Left renal cortex interstitium (tissue), 4 donors: ENCODE results near the gene COL18A1. TPM values are rescaled to one million over a fixed set of nuclear protein-coding genes. Genes with fewer than 3 reads are reported as not detected.
"Not testable (repeated sequence)": the region's sequence is repeated elsewhere in the genome, so short reads cannot be mapped to it uniquely, and the experiment has no call there.

ENCODE experiments used
- DNase-seq, 4 donors: peaks; one replicate each; pipeline ENCODE4 v3.0.0-alpha.2; 2013; ENCODE audit warnings: low read depth in 4 of 4, low spot score in 2 of 4, missing footprints in 1 of 4
- polyA plus RNA-seq, 4 donors: library from polyadenylated mRNA; unstranded; fragments of 120-200 nt; gene quantifications; one replicate each; pipeline ENCODE4 v1.2.1, GENCODE V29; 2013; ENCODE audit not compliant: insufficient read length in 4 of 4

The COL18A1 gene
- polyA plus RNA-seq, 4 donors: 103 to 225 (median 190) TPM

- no peak for DNase-seq
Observed at GRCh38 chr21:45423968-45424853, 19.2 kb downstream of the COL18A1 start.

- no peak for DNase-seq
Observed at GRCh38 chr21:45424854-45425795, 20.2 kb downstream of the COL18A1 start.

- no peak for DNase-seq
Observed at GRCh38 chr21:45427331-45428271, 22.6 kb downstream of the COL18A1 start.

DNA sequence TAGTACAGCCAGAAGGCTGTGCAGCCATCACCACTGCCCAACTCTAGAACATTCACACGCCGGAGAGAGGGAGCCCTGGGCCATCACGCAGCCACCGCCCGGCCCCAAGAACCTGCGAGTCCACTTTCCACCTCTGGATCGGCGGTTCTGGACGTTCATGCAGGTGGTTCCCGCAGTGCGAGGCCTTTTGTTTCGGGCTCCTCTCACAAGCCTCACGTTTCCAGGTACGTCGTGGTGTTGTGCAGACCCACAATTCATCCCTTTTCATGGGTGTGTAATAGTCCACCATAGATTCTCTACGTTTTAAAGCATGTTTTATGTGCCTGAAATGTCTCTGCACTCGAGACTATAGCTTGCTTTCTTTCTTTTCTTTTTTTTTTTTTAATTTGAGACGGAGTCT is 23.6 kb downstream of the COL18A1 start:
- no peak for DNase-seq

DNA sequence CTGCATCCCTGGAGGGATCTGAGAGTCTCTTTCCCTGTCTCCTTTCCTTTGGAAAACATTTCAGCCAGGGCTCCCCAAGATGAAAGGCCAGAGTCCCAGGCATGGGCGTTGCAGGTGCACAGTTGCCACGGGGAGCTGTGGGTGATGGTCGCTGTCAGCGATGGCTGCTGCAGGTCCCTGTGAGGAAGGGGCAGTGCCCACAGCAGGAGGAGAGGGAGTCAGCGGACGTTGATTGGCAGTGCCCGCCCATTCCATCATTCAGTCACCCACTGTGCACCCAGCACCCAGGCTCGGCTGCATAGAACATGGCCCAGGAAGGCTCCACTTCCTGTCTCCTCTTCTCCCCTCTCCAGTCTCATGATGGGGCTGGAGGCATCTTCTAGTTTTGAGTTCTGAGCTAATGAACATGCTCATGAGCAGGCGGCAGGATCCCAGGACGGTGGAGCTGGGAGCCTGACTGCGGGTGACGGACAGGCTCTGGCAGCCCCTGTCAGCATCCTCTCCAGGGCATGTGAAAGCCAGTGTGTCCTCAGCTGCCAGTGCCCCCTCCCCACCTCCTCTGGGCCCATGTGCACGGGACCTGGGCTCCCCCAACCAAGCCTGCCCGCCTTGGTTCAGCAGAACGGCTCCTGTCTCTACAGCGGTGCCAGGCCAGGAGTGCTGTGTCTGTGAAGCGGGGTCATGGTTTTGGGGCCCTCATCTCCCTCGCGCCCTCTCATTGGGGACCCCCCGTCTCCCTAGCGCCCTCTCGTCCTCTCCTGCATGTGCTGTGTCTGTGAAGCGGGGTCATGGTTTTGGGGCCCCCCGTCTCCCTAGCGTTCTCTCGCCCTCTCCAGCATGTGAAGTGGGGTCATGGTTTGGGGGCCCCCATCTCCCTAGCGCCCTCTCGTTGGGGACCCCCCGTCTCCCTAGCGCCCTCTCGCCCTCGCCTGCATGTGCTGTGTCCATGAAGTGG is 24.5 kb downstream of the COL18A1 start:
- DNase-seq: no peak

- DNase-seq: no peak
Observed at GRCh38 chr21:45430521-45431501, 25.8 kb downstream of the COL18A1 start.

DNA sequence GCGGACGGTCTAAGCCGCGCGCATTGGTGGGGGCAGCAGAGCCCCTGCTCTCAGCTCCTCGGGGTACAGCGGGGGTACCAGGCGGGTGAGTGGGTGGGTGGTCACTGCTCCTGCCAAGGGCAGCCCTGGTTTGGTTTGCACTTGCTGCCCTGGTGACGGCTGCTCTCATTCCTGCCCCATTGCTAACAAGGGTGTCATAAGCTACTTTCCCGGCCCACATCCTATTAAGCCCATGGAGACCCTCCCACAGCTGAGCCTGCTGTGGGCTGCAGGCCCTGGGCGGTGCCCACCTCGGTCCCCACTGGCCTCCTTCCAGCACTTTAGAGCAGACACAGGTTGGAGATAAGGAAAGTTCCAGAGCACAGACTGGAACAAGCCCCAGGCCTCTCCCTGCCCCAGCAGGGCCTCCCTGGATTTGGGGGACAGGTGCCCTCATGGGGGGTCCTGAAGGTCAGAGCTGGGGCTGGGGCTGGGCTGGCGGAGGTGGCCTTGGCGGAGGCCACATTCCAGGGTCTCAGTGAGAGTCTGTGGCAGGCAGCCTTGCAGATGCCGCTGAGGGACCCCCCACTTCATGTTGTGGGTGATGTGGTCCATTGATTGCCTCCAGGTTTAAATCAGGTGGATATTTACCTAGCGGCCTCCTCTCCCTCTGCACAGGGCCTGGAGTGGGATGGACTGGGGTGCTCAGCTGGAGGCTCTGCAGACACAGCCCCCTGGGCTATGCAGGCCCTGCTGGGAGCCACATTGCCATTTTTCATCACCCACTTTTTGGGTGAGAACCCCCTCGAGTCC is 27.0 kb downstream of the COL18A1 start:
- no peak for DNase-seq

DNA sequence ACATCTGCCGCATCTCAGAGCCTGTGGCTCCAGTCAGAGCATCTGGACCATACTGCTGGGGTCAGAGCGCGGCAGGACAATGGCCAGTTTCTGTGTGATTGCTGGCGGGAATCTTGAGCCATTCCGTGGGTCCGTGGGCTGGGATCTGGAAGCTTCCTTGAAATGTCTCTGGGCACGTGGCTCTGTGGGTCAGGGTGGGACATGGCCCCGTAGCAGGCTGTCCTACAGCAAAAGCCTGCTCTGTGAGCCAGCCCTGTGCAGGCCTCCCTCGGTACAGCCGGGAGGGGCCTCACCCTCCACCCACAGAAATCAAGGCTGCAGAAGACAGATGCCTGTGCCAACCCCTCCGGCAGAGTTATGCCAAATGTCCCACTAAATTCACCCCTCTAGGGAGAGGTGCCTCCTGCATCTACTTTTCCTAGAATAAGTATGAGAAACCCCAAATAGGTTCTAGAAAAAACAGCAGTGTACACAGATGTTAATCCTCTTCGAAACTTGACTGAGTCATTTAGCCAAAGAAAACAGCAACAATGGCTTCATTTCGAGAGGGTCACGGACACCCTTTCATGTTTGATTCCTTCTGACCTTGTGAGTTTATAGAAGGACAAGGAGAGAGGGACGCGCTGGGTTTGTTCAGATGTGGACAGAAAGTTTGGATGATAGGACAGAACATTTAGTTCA is 27.8 kb downstream of the COL18A1 start:
- peak in 1 of 4 donors; percentile 70 for DNase-seq

DNA sequence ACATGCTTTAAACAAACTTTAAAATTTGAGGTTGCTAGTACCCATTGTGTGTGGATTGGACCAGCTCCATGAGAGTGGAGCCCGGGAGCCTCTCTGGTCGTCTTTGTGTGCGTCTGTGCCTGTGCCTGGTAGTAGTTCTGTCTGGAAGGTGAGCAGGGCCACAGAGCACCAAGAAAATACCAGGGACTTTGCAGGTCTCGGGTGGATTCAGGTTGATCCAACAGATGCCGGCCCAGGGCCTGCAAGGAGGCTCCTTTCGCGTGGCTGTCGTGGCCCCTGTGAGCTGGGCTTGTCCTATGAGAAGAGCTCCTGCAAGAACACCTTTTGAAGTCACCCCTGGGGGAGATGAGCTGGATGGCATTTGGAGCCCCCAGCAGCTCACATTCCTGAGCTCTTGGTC is 28.3 kb downstream of the COL18A1 start:
- DNase-seq: no peak

DNA sequence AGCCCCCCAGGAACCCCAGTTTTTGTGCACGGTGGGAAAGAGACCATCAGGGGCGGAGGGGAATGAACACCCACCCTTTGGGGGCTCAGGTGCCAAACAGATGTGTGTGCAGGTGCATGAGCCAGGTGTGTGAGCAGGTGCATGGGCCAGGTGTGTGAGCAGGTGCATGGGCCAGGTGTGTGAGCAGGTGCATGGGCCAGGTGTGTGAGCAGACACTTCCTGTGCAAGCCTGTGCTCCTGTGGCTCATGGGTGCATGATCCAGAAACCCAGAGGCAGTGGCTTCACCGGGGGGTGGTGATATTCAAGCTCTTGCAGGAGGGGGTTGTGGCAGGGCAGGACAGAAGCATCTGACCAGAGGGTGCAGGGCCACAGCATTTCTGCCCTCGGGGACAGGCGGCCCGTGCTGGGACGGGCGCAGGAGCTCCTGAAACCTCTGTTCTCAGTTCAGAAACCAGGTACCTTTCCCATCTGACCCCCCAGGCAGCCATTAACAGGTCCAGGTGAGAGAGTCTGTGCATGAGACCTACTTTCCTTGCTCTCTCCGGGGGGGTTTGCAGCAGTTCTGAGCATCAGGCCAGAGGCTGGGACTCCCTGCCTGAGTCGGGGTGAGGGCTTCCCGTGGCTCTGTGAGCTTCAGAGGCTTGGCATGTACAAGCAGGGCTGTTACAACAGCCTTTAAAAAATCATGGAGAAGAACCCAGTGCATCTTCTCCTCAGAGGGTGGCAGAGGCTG is 29.1 kb downstream of the COL18A1 start:
- DNase-seq: no peak

DNA sequence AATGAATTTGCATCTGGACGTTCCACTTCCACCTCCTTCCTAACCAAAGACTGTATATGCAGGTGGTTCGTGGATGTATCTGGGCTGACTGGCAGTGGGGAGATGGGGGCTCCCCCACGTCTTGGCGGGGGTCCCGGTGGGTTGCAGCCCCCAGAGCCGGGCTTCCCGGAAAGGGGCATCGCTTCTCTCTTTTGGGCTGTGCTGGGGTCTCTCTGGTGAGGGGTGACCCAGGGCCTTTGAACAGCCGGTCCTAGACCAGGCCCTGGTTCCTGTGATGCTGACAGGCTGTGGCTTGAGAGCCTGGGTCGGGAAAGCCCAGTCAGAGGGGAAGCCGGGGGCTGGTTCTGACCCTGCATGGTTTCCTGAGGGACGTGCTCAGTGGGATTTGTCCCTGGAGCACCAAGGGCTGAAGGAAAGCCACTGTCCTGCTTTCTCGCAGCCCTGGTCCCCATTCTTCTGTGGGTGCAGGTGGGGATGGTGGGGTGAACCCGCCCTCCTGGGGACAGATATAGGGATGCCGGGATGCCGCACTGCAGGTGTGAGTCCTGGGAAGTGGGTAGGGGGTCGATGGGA is 29.8 kb downstream of the COL18A1 start:
- no peak for DNase-seq

DNA sequence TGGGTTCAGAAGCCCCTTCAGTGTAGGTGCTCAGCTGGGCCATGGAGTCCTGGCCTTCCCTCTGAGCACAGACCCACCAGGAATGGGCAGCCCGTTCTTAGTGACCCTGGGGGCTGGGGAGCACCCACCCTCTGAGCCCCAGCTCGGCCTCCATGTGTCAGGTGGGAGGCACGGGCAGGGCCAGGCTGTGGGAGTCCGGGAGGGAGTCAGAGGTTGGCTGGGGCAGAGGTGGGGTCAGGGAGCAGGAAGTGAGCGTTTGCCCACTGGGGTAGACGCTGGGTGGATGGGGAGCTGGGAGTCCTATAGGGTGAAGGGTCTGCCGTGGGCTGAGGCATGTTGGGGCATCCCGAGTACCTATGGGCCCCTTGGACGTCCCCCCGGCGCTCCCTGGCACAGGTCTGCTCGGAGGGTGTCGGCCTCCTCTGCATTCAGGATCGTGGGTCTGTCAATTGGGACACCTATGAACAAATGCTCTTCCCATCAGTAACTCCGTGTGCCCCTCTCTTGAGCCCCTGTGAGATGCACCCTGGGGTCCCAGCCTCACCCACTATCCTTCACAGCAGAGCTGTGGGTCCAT is 30.5 kb downstream of the COL18A1 start:
- no peak for DNase-seq

DNA sequence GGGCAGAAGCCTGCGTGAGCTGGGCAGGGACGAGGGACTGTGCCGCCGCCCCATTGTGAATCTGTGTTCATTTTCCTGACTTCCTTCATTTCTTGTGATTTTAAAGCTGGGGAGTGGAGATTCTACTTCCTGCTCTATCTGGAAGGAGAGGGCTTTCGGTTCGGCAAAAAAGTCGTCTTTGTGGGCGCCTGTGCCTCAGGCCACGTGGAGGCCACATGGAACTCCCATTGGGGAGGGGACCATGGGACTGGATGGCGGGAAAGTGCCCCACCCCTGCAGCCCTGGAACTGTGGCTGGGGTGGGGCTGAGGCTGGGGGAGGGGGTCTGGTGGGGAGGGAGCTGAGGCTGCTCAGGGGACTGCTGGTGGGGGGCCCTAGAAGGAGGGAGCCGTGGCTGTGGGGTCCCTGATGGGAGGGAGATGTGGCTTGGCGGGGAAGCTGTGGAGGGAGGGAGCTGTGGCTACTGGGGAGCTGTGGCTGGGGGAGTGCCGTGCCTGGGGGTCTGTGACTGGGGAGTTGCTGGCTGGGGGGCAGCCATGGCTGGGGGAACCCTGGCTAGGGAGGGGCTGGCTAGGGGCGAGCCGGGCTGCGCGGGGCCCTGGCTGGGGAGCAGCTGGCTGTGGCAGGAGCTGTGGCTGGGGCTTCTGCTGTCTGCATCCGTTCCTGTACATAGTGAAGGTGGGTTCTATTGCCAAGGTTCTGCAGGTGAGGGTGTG is 31.5 kb downstream of the COL18A1 start:
- no peak for DNase-seq

DNA sequence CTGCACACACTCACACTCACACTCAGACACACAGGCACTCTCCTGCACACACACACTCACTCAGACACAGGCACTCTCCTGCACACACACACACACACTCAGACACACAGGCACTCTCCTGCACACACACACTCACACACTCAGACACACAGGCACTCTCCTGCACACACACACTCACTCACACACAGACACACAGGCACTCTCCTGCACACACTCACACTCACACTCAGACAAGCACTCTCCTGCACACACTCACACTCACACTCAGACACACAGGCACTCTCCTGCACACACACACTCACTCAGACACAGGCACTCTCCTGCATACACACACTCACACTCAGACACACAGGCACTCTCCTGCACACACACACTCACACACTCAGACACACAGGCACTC is 32.9 kb downstream of the COL18A1 start:
- DNase-seq: not testable (repeated sequence)
